KMS-11 (cell line): Measurements from ENCODE around the gene BBS4.

ENCODE experiments used
- H2AFZ ChIP-seq: fragments of 200-600 bp; sonication (generic); 2 replicates; pipeline ENCODE4 v1.6.1; 2016; ENCODE audit warnings: antibody characterized with exemption, mixed run types, low read depth
- H3K27ac ChIP-seq: fragments of 200-600 bp; sonication (generic); 2 replicates; pipeline ENCODE4 v1.6.1; 2016; ENCODE audit warnings: mild to moderate bottlenecking, mixed run types
- H3K27me3 ChIP-seq: fragments of 200-600 bp; sonication (generic); 2 replicates; pipeline ENCODE4 v1.6.1; 2017; ENCODE audit warnings: mild to moderate bottlenecking, low read depth, mixed run types, moderate library complexity; ENCODE audit not compliant: insufficient read depth
- H3K36me3 ChIP-seq: fragments of 200-600 bp; sonication (generic); 2 replicates; pipeline ENCODE4 v1.6.1; 2017; ENCODE audit warnings: mild to moderate bottlenecking, mixed run types; ENCODE audit not compliant: insufficient read depth
- H3K4me1 ChIP-seq: fragments of 200-600 bp; sonication (generic); 2 replicates; pipeline ENCODE4 v1.6.1; 2016; ENCODE audit warnings: mild to moderate bottlenecking, low read depth, mixed run types; ENCODE audit not compliant: poor library complexity, severe bottlenecking
- H3K4me2 ChIP-seq: fragments of 200-600 bp; sonication (generic); 2 replicates; pipeline ENCODE4 v1.7.0; 2016; ENCODE audit warnings: mild to moderate bottlenecking, mixed run types
- H3K4me3 ChIP-seq: fragments of 200-600 bp; sonication (generic); IDR thresholded peaks from 2 replicates; pipeline ENCODE4 v1.6.1; 2017; ENCODE audit warnings: low read depth, low read length, mixed read lengths; ENCODE audit not compliant: insufficient read depth
- H3K79me2 ChIP-seq: fragments of 200-600 bp; sonication (generic); 2 replicates; pipeline ENCODE4 v1.6.1; 2016; ENCODE audit warnings: low read depth, mixed run types; ENCODE audit not compliant: insufficient read depth
- H3K9ac ChIP-seq: fragments of 200-600 bp; sonication (generic); 2 replicates; pipeline ENCODE4 v1.6.1; 2016; ENCODE audit warnings: mild to moderate bottlenecking, mixed run types
- H4K20me1 ChIP-seq: fragments of 200-600 bp; sonication (generic); 2 replicates; pipeline ENCODE4 v1.6.1; 2016; ENCODE audit warnings: mild to moderate bottlenecking, mixed run types; ENCODE audit not compliant: insufficient read depth
- TF ChIP-seq, protein P1 (sequence below): fragments of 200-600 bp; sonication (generic); conservative IDR thresholded peaks from 2 replicates; pipeline ENCODE4 v1.6.1; 2017; ENCODE audit warnings: low read depth, mild to moderate bottlenecking, antibody characterized with exemption, low read length, moderate library complexity, mixed read lengths

The BBS4 gene

DNA sequence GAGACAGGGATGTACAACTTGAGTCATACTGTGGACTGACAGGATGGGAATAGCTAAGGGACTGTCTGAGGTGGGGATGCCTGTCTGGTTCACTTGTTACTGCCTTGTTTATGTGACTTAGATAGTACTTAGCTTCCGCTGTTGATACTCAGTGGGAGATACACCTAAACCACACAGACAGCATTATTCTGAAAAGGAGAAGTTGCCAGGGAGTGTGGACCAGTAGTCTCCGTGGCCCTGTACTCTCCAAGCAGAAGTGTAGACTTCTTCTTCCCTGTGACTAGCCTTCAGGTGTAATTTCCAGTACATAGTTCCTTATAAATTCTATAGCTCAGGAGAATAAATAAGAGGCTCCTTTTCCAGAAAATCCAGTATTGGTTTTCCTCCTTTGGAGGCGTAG, 5.1 kb upstream of the BBS4 start:
- no peaks in the 10 kb centered on the region for H3K79me2 ChIP-seq
- TF ChIP-seq, protein P1, sequence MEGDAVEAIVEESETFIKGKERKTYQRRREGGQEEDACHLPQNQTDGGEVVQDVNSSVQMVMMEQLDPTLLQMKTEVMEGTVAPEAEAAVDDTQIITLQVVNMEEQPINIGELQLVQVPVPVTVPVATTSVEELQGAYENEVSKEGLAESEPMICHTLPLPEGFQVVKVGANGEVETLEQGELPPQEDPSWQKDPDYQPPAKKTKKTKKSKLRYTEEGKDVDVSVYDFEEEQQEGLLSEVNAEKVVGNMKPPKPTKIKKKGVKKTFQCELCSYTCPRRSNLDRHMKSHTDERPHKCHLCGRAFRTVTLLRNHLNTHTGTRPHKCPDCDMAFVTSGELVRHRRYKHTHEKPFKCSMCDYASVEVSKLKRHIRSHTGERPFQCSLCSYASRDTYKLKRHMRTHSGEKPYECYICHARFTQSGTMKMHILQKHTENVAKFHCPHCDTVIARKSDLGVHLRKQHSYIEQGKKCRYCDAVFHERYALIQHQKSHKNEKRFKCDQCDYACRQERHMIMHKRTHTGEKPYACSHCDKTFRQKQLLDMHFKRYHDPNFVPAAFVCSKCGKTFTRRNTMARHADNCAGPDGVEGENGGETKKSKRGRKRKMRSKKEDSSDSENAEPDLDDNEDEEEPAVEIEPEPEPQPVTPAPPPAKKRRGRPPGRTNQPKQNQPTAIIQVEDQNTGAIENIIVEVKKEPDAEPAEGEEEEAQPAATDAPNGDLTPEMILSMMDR: no peak
- no peak overlapping the region for H2AFZ ChIP-seq
- H3K4me1 ChIP-seq: no peaks in the 10 kb centered on the region
- H3K4me2 ChIP-seq: no peak overlapping the region
- no peak overlapping the region for H3K9ac ChIP-seq
- H4K20me1 ChIP-seq: no peaks in the 10 kb centered on the region
- H3K36me3 ChIP-seq: no peaks in the 10 kb centered on the region
- no peak overlapping the region for H3K27ac ChIP-seq
- no peaks in the 10 kb centered on the region for H3K27me3 ChIP-seq
- no peak overlapping the region for H3K4me3 ChIP-seq

DNA sequence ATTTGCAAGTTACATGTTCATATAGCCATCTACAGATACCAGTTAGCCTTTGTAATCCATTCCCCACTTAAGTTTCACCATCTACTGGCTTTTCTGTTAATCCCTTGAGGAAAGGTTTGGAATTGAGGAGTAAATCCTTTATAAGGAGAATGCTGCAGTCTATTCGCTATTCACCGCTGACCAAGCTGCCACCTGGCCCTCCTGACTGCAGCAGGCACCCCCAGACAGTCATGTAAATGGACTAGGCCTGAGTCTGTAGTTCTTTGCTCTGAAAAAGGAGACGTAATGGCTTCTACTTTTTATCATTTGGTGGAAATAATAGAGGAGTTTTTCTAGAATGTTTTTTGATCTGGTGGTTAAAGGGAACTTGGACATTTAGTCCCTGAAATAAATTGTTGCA, 3.2 kb upstream of the BBS4 start:
- H3K4me1 ChIP-seq: no peaks in the 10 kb centered on the region
- H3K9ac ChIP-seq: no peak overlapping the region
- H2AFZ ChIP-seq: no peak overlapping the region
- H3K27me3 ChIP-seq: no peaks in the 10 kb centered on the region
- H3K36me3 ChIP-seq: no peaks in the 10 kb centered on the region
- H3K79me2 ChIP-seq: no peaks in the 10 kb centered on the region
- H3K27ac ChIP-seq: no peak overlapping the region
- TF ChIP-seq, protein P1: no peak
- no peak overlapping the region for H3K4me3 ChIP-seq
- H3K4me2 ChIP-seq: no peak overlapping the region
- H4K20me1 ChIP-seq: no peaks in the 10 kb centered on the region

DNA sequence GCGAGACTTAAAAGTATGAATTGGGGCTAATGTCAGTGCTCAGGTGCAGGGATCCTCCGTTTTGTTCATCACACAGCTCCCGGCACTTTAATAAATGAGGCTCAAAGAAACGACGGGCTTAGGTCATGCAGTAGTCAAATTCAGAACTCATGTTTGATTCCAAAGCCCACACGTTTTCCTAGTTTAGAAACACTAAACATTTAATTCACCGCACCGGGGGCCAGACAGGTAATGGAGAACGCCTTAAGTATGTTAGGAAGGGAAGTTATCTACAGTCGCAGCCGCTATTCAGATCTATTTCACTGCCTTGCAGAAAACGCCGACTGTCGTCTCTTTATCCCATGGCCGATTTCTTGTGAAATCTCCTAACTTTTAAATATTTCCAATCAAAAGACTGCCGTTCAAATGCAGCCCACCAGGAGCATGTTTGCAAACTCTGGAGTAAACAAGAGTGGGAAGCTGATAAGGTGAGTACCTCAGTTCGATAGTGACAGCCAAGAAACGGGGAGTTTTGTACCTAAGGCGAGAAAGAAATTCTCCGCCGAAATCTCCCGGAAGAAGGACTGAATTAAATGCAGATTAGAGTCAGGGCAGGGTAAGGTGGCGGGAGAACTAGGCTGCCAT, 594 bp upstream of the BBS4 start:
- Histone ChIP-seq H3K4me1 (no peaks in the 10 kb centered on the region), H2AFZ (peak overlapping the region; percentile 76), H3K27me3 (no peaks in the 10 kb centered on the region), H4K20me1 (no peaks in the 10 kb centered on the region), H3K27ac (peak overlapping the region; percentile 73), H3K36me3 (no peaks in the 10 kb centered on the region), H3K9ac (peak overlapping the region; percentile 64), H3K4me2 (peak overlapping the region; percentile 77), H3K4me3 (no peak overlapping the region), H3K79me2 (no peaks in the 10 kb centered on the region)
- TF ChIP-seq, protein P1: no peak

DNA sequence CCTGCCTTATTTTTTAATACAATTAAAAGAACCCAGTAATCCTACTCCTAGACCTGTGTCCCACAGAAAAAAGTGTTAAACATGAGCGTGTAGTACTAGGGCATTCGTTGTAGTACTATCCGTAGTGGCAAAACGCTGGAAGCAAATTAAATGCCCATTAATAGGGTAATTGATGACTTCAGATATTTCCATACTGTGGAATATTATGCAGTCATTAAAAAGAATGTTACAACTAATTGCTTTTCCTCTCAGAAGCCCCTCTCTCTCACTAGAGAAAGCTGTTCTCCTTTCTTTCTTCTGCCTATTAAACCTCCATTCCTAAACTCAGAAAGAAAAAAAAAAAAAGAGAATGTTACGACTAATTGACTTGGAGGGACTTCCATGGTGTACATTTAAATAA, 2.7 kb downstream of the BBS4 start:
- no peaks in the 10 kb centered on the region for H3K27me3 ChIP-seq
- no peaks in the 10 kb centered on the region for H3K79me2 ChIP-seq
- no peaks in the 10 kb centered on the region for H4K20me1 ChIP-seq
- no peak overlapping the region for H2AFZ ChIP-seq
- no peaks in the 10 kb centered on the region for H3K36me3 ChIP-seq
- H3K9ac ChIP-seq: no peak overlapping the region
- TF ChIP-seq, protein P1: no peak
- no peak overlapping the region for H3K4me3 ChIP-seq
- no peak overlapping the region for H3K27ac ChIP-seq
- H3K4me2 ChIP-seq: no peak overlapping the region
- no peaks in the 10 kb centered on the region for H3K4me1 ChIP-seq
